Activated T-cell treated with anti-CD3 and anti-CD28 coated beads, Interleukin-2, amount 50 U/mL, for 24 hours (primary cell): Measurements from ENCODE around the gene IL18BP.

Experiments used
- DNase-seq: peaks from one replicate; pipeline ENCODE4 v3.0.0-alpha.2; 2020
- H3K27ac Mint-ChIP-seq: 2 replicates; pipeline ENCODE4 v1.8.0; 2020; ENCODE audit warnings: mild to moderate bottlenecking, mixed read lengths
- H3K27me3 Mint-ChIP-seq: 2 replicates; pipeline ENCODE4 v1.8.0; 2020; ENCODE audit warnings: mixed read lengths
- H3K36me3 Mint-ChIP-seq: 2 replicates; pipeline ENCODE4 v1.8.0; 2020; ENCODE audit warnings: low read depth, mixed read lengths
- H3K4me1 Mint-ChIP-seq: 2 replicates; pipeline ENCODE4 v1.8.0; 2020; ENCODE audit warnings: low read depth, mixed read lengths
- H3K4me3 Mint-ChIP-seq: 2 replicates; pipeline ENCODE4 v1.8.0; 2020; ENCODE audit warnings: mild to moderate bottlenecking, moderate library complexity, mixed read lengths
- H3K9me3 Mint-ChIP-seq: 2 replicates; pipeline ENCODE4 v1.8.0; 2020; ENCODE audit warnings: mixed read lengths

Gene IL18BP

GRCh38 chr11:71998649-71999310 is at the start of gene IL18BP:
Gene IL18BP (plus strand): TSS chr11:71998909. CDS start chr11:71999985, 1,076 bp downstream.
- Mint-ChIP-seq H3K36me3 (peaks cover 72% of the 10 kb centered on the region), H3K4me1 (peaks cover 23% of the 10 kb centered on the region), H3K9me3 (no peaks in the 10 kb centered on the region), H3K27ac (peak within 1 kb of the TSS; percentile 93), H3K27me3 (no peaks in the 10 kb centered on the region), H3K4me3 (peak within 1 kb of the TSS; percentile 32)
- no peak for DNase-seq

GRCh38 chr11:71949034-71949433 is 49.7 kb upstream of the IL18BP start:
- no peak for DNase-seq
- Mint-ChIP-seq H3K4me1 (peaks cover 26% of the 10 kb centered on the region), H3K27ac (no peak overlapping the region), H3K27me3 (no peaks in the 10 kb centered on the region), H3K36me3 (peaks cover 45% of the 10 kb centered on the region), H3K4me3 (no peak overlapping the region), H3K9me3 (no peaks in the 10 kb centered on the region)

- Mint-ChIP-seq H3K4me3 (no peak overlapping the region), H3K27ac (no peak overlapping the region), H3K4me1 (peaks cover 33% of the 10 kb centered on the region), H3K36me3 (peaks cover 26% of the 10 kb centered on the region), H3K9me3 (no peaks in the 10 kb centered on the region), H3K27me3 (no peaks in the 10 kb centered on the region)
- no peak for DNase-seq
Measured at GRCh38 chr11:71951741-71952310, 46.9 kb upstream of the IL18BP start.

- Mint-ChIP-seq H3K4me1 (peaks cover 30% of the 10 kb centered on the region), H3K9me3 (peaks cover 2% of the 10 kb centered on the region), H3K36me3 (peaks cover 45% of the 10 kb centered on the region), H3K4me3 (no peak overlapping the region), H3K27ac (peak overlapping the region; percentile 45), H3K27me3 (no peaks in the 10 kb centered on the region)
- no peak for DNase-seq
Measured at GRCh38 chr11:71955898-71956456, 42.7 kb upstream of the IL18BP start.

GRCh38 chr11:71962428-71963038 is 36.2 kb upstream of the IL18BP start:
- H3K9me3 Mint-ChIP-seq = peaks cover 2% of the 10 kb centered on the region
- peaks cover 80% of the 10 kb centered on the region for H3K36me3 Mint-ChIP-seq
- no peak for DNase-seq
- H3K4me1 Mint-ChIP-seq = peaks cover 28% of the 10 kb centered on the region
- peak overlapping the region; percentile 90 for H3K27ac Mint-ChIP-seq
- H3K4me3 Mint-ChIP-seq = peak overlapping the region; percentile 50
- H3K27me3 Mint-ChIP-seq = no peaks in the 10 kb centered on the region

GRCh38 chr11:71963468-71963867 is 35.2 kb upstream of the IL18BP start:
- no peaks in the 10 kb centered on the region for H3K27me3 Mint-ChIP-seq
- peaks cover 28% of the 10 kb centered on the region for H3K4me1 Mint-ChIP-seq
- H3K27ac Mint-ChIP-seq = no peak overlapping the region
- H3K4me3 Mint-ChIP-seq = no peak overlapping the region
- no peak for DNase-seq
- peaks cover 2% of the 10 kb centered on the region for H3K9me3 Mint-ChIP-seq
- H3K36me3 Mint-ChIP-seq = peaks cover 81% of the 10 kb centered on the region

GRCh38 chr11:71964641-71965040 is 34.1 kb upstream of the IL18BP start:
- Mint-ChIP-seq H3K9me3 (peaks cover 2% of the 10 kb centered on the region), H3K4me1 (peaks cover 28% of the 10 kb centered on the region), H3K27me3 (no peaks in the 10 kb centered on the region), H3K36me3 (peaks cover 74% of the 10 kb centered on the region), H3K27ac (no peak overlapping the region), H3K4me3 (no peak overlapping the region)
- no peak for DNase-seq

GRCh38 chr11:71971680-71972079 is 27.0 kb upstream of the IL18BP start:
- H3K27ac Mint-ChIP-seq = no peak overlapping the region
- H3K27me3 Mint-ChIP-seq = no peaks in the 10 kb centered on the region
- peaks cover 8% of the 10 kb centered on the region for H3K4me1 Mint-ChIP-seq
- H3K36me3 Mint-ChIP-seq = peaks cover 47% of the 10 kb centered on the region
- H3K9me3 Mint-ChIP-seq = no peaks in the 10 kb centered on the region
- no peak overlapping the region for H3K4me3 Mint-ChIP-seq
- no peak for DNase-seq

GRCh38 chr11:71976551-71976950 is 22.2 kb upstream of the IL18BP start:
- Mint-ChIP-seq H3K27ac (peak overlapping the region; percentile 15), H3K9me3 (no peaks in the 10 kb centered on the region), H3K4me3 (no peak overlapping the region), H3K4me1 (no peaks in the 10 kb centered on the region), H3K27me3 (no peaks in the 10 kb centered on the region), H3K36me3 (peaks cover 54% of the 10 kb centered on the region)
- no peak for DNase-seq

- H3K36me3 Mint-ChIP-seq = peaks cover 52% of the 10 kb centered on the region
- no peaks in the 10 kb centered on the region for H3K4me1 Mint-ChIP-seq
- H3K27ac Mint-ChIP-seq = peak overlapping the region; percentile 16
- DNase-seq = no peak
- no peaks in the 10 kb centered on the region for H3K27me3 Mint-ChIP-seq
- H3K9me3 Mint-ChIP-seq = no peaks in the 10 kb centered on the region
- H3K4me3 Mint-ChIP-seq = no peak overlapping the region
Measured at GRCh38 chr11:71977090-71977489, 21.6 kb upstream of the IL18BP start.

- no peaks in the 10 kb centered on the region for H3K27me3 Mint-ChIP-seq
- H3K9me3 Mint-ChIP-seq = no peaks in the 10 kb centered on the region
- H3K36me3 Mint-ChIP-seq = peaks cover 53% of the 10 kb centered on the region
- H3K27ac Mint-ChIP-seq = no peak overlapping the region
- no peak overlapping the region for H3K4me3 Mint-ChIP-seq
- no peaks in the 10 kb centered on the region for H3K4me1 Mint-ChIP-seq
- DNase-seq = peak; percentile 38
Measured at GRCh38 chr11:71977743-71978418, 20.8 kb upstream of the IL18BP start.

GRCh38 chr11:71979094-71979493 is 19.6 kb upstream of the IL18BP start:
- Mint-ChIP-seq H3K9me3 (no peaks in the 10 kb centered on the region), H3K4me3 (no peak overlapping the region), H3K27me3 (no peaks in the 10 kb centered on the region), H3K4me1 (no peaks in the 10 kb centered on the region), H3K36me3 (peaks cover 64% of the 10 kb centered on the region), H3K27ac (no peak overlapping the region)
- no peak for DNase-seq

- no peaks in the 10 kb centered on the region for H3K27me3 Mint-ChIP-seq
- no peaks in the 10 kb centered on the region for H3K4me1 Mint-ChIP-seq
- H3K36me3 Mint-ChIP-seq = peaks cover 63% of the 10 kb centered on the region
- H3K27ac Mint-ChIP-seq = no peak overlapping the region
- no peak overlapping the region for H3K4me3 Mint-ChIP-seq
- no peaks in the 10 kb centered on the region for H3K9me3 Mint-ChIP-seq
- DNase-seq = no peak
Measured at GRCh38 chr11:71979602-71980001, 19.1 kb upstream of the IL18BP start.

GRCh38 chr11:71986131-71986530 is 12.6 kb upstream of the IL18BP start:
- Mint-ChIP-seq H3K4me3 (no peak overlapping the region), H3K27ac (no peak overlapping the region), H3K27me3 (no peaks in the 10 kb centered on the region), H3K9me3 (no peaks in the 10 kb centered on the region), H3K4me1 (no peaks in the 10 kb centered on the region), H3K36me3 (peaks cover 69% of the 10 kb centered on the region)
- DNase-seq = no peak
